ENCODE measurements around the gene KCTD16. TPM values are rescaled to one million over a fixed set of nuclear protein-coding genes. Genes with fewer than 3 reads are reported as not detected.

The KCTD16 gene
- total and polyA plus RNA-seq, 2 experiments from 2014 or later = 0.02 to 0.76 TPM

- Mint-ChIP-seq H3K9me3 (no peaks in the 10 kb centered on the region), H3K27me3 (ENCODE audit: insufficient read depth, low read depth, poor library complexity) (no peaks in the 10 kb centered on the region), H3K36me3 (ENCODE audit: low read depth) (no peaks in the 10 kb centered on the region), H3K27ac (no peak overlapping the region), H3K4me1 (no peaks in the 10 kb centered on the region), H3K4me3 (no peak overlapping the region)
- Histone ChIP-seq H3F3A (replicated peaks; ENCODE audit: low read depth) (no peaks in the 10 kb centered on the region), H3K27me3 (ENCODE audit: insufficient read depth) (no peaks in the 10 kb centered on the region), H3K27ac (ENCODE audit: low read depth) (no peak overlapping the region), H3K36me3 (ENCODE audit: insufficient read depth) (no peaks in the 10 kb centered on the region; the same call in 1 of the 2 replicates), H3K4me2 (no peak overlapping the region), H4K20me1 (replicated peaks; ENCODE audit: insufficient read depth) (no peaks in the 10 kb centered on the region), H3K4me3 (no peak overlapping the region), H3K79me2 (replicated peaks; ENCODE audit: insufficient read depth) (no peaks in the 10 kb centered on the region), H2AFZ (no peak overlapping the region), H3K4me1 (ENCODE audit: insufficient read depth) (no peaks in the 10 kb centered on the region), H3K9me2 (ENCODE audit: insufficient read depth) (no peaks in the 10 kb centered on the region; the same call in 1 of the 2 replicates)
- DNase-seq (ENCODE audit: low spot score) (no peak), ATAC-seq (no peak)
- TF ChIP-seq ZNF114 (CRISPR knock-in tag; IDR thresholded peaks at IDR 0.05) (no peak), STAT1 (IDR thresholded peaks at IDR 0.05; ENCODE audit: unreplicated experiment) (no peak), EZH2 (IDR thresholded peaks at IDR 0.05; ENCODE audit: low read depth, unreplicated experiment) (no peak)
Observed at GRCh38 chr5:144134194-144134826, 36.4 kb upstream of the KCTD16 start.

GRCh38 chr5:144135113-144135762, 35.4 kb upstream of the KCTD16 start:
- H3K4me1 Mint-ChIP-seq = no peaks in the 10 kb centered on the region
- no peaks in the 10 kb centered on the region for H3K27me3 Mint-ChIP-seq (ENCODE audit: insufficient read depth, low read depth, poor library complexity)
- no peak for ATAC-seq
- Histone ChIP-seq H4K20me1 (replicated peaks; ENCODE audit: insufficient read depth) (no peaks in the 10 kb centered on the region), H3F3A (replicated peaks; ENCODE audit: low read depth) (no peaks in the 10 kb centered on the region), H3K27ac (ENCODE audit: low read depth) (no peak overlapping the region), H3K79me2 (replicated peaks; ENCODE audit: insufficient read depth) (no peaks in the 10 kb centered on the region), H3K9me2 (ENCODE audit: insufficient read depth) (no peaks in the 10 kb centered on the region; the same call in 1 of the 2 replicates), H3K27me3 (ENCODE audit: insufficient read depth) (no peaks in the 10 kb centered on the region), H3K4me3 (no peak overlapping the region), H3K36me3 (ENCODE audit: insufficient read depth) (no peaks in the 10 kb centered on the region; the same call in 1 of the 2 replicates), H2AFZ (no peak overlapping the region), H3K4me2 (no peak overlapping the region), H3K4me1 (ENCODE audit: insufficient read depth) (no peaks in the 10 kb centered on the region)
- no peak overlapping the region for H3K27ac Mint-ChIP-seq
- H3K36me3 Mint-ChIP-seq (ENCODE audit: low read depth) = no peaks in the 10 kb centered on the region
- TF ChIP-seq ZNF114 (CRISPR knock-in tag; IDR thresholded peaks at IDR 0.05) = no peak
- H3K9me3 Mint-ChIP-seq = no peaks in the 10 kb centered on the region
- H3K4me3 Mint-ChIP-seq = no peak overlapping the region
- no peak for DNase-seq (ENCODE audit: low spot score)

- no peak for DNase-seq (ENCODE audit: low spot score)
- H3K79me2 ChIP-seq (replicated peaks; ENCODE audit: insufficient read depth) = no peaks in the 10 kb centered on the region
- Mint-ChIP-seq H3K4me1 (peaks cover 8% of the 10 kb centered on the region; the same call in 1 of the 3 replicates), H3K27me3 (ENCODE audit: insufficient read depth, low read depth, poor library complexity) (no peaks in the 10 kb centered on the region), H3K4me3 (no peak overlapping the region), H3K9me3 (no peaks in the 10 kb centered on the region), H3K36me3 (ENCODE audit: low read depth) (no peaks in the 10 kb centered on the region), H3K27ac (no peak overlapping the region)
- no peaks in the 10 kb centered on the region; the same call in 1 of the 2 replicates for H3K9me2 ChIP-seq (ENCODE audit: insufficient read depth)
- no peaks in the 10 kb centered on the region for H3K27me3 ChIP-seq (ENCODE audit: insufficient read depth)
- no peaks in the 10 kb centered on the region for H3K36me3 ChIP-seq (ENCODE audit: insufficient read depth)
- no peaks in the 10 kb centered on the region for H3F3A ChIP-seq (replicated peaks; ENCODE audit: low read depth)
- no peaks in the 10 kb centered on the region for H4K20me1 ChIP-seq (replicated peaks; ENCODE audit: insufficient read depth)
- no peak for ATAC-seq
- no peak overlapping the region for H3K27ac ChIP-seq (ENCODE audit: low read depth)
- peak in 1 of 2 experiments; percentile 20; a peak in 2 of 4 replicates for TF ChIP-seq CTCF (conservative IDR thresholded peaks at IDR 0.05; ENCODE audit: low read depth in 2 of 2)
- no peak for TF ChIP-seq EZH2 (IDR thresholded peaks at IDR 0.05; ENCODE audit: low read depth, unreplicated experiment)
- H2AFZ ChIP-seq = no peak overlapping the region
- no peak overlapping the region for H3K4me2 ChIP-seq
- no peak overlapping the region for H3K4me3 ChIP-seq
- H3K4me1 ChIP-seq (ENCODE audit: insufficient read depth) = no peaks in the 10 kb centered on the region
Observed at GRCh38 chr5:144139586-144139985, 31.1 kb upstream of the KCTD16 start.
